T follicular helper cell (primary cell): ENCODE measurements around the gene KRT6A.

Experiments
- DNase-seq: peaks from one replicate; pipeline ENCODE4 v3.0.0-alpha.2; 2020; ENCODE audit warnings: low read depth
- total RNA-seq, 2 experiments: gene quantifications; one replicate each; lab custom pipeline; 2026; lab: John Stamatoyannopoulos, UW

KRT6A gene
- 0 to 0.06 reads per million in 2 experiments for total RNA-seq

- DNase-seq: no peak
These were observed at the start of gene KRT6A for GRCh38 chr12:52493172-52493571. Gene KRT6A, minus strand, starts transcription at chr12:52493257. Its CDS starts 69 bp downstream, at chr12:52493188.

- no peak for DNase-seq
These were observed 49.1 kb upstream of the KRT6A start for GRCh38 chr12:52542157-52542556.

- DNase-seq: no peak
These were observed 48.7 kb upstream of the KRT6A start for GRCh38 chr12:52541709-52542108.

- no peak for DNase-seq
These were observed 47.5 kb upstream of the KRT6A start for GRCh38 chr12:52540531-52540930.

- DNase-seq: no peak
These were observed 46.7 kb upstream of the KRT6A start for GRCh38 chr12:52539821-52540173.

GRCh38 chr12:52539083-52539820, 46.2 kb upstream of the KRT6A start:
- no peak for DNase-seq

- DNase-seq: no peak
These were observed 44.0 kb upstream of the KRT6A start for GRCh38 chr12:52537101-52537500.

- DNase-seq: no peak
These were observed 42.5 kb upstream of the KRT6A start for GRCh38 chr12:52535574-52535973.

- no peak for DNase-seq
These were observed 41.4 kb upstream of the KRT6A start for GRCh38 chr12:52534482-52534881.

GRCh38 chr12:52533686-52534470, 40.8 kb upstream of the KRT6A start:
- DNase-seq: no peak

GRCh38 chr12:52532636-52533035, 39.6 kb upstream of the KRT6A start:
- no peak for DNase-seq

GRCh38 chr12:52531566-52532300, 38.7 kb upstream of the KRT6A start:
- no peak for DNase-seq

GRCh38 chr12:52530905-52531304, 37.8 kb upstream of the KRT6A start:
- no peak for DNase-seq

- no peak for DNase-seq
These were observed 37.3 kb upstream of the KRT6A start for GRCh38 chr12:52530366-52530765.

GRCh38 chr12:52529846-52530245, 36.8 kb upstream of the KRT6A start:
- DNase-seq: no peak

- no peak for DNase-seq
These were observed 36.4 kb upstream of the KRT6A start for GRCh38 chr12:52529417-52529816.

- no peak for DNase-seq
These were observed 35.6 kb upstream of the KRT6A start for GRCh38 chr12:52528641-52529143.

- DNase-seq: no peak
These were observed 34.2 kb upstream of the KRT6A start for GRCh38 chr12:52527121-52527800.

- DNase-seq: no peak
These were observed 33.5 kb upstream of the KRT6A start for GRCh38 chr12:52526511-52526951.

GRCh38 chr12:52525661-52526499, 32.8 kb upstream of the KRT6A start:
- no peak for DNase-seq
